Peyer's patch (tissue), 4 donors: ENCODE measurements around the gene CRAMP1.

Experiments
- POLR2A ChIP-seq, 2 donors: fragments of 450-650 bp; IDR thresholded peaks; one replicate each; pipeline ENCODE4 v1.5.1; 2017; ENCODE audit warnings: antibody characterized with exemption in 2 of 2, mild to moderate bottlenecking in 2 of 2, moderate library complexity in 2 of 2
- TF ChIP-seq, protein P1 (sequence below), 6 experiments: fragments of 450-650 bp in 4 of 6; fragments of 200-600 bp in 2 of 6; sonication (generic) in 1 of 6; IDR thresholded peaks; one replicate each; pipeline ENCODE4 v1.5.1; 2017 to 2019; ENCODE audit warnings: antibody characterized with exemption in 6 of 6, mild to moderate bottlenecking in 3 of 6, moderate library complexity in 1 of 6

DNA sequence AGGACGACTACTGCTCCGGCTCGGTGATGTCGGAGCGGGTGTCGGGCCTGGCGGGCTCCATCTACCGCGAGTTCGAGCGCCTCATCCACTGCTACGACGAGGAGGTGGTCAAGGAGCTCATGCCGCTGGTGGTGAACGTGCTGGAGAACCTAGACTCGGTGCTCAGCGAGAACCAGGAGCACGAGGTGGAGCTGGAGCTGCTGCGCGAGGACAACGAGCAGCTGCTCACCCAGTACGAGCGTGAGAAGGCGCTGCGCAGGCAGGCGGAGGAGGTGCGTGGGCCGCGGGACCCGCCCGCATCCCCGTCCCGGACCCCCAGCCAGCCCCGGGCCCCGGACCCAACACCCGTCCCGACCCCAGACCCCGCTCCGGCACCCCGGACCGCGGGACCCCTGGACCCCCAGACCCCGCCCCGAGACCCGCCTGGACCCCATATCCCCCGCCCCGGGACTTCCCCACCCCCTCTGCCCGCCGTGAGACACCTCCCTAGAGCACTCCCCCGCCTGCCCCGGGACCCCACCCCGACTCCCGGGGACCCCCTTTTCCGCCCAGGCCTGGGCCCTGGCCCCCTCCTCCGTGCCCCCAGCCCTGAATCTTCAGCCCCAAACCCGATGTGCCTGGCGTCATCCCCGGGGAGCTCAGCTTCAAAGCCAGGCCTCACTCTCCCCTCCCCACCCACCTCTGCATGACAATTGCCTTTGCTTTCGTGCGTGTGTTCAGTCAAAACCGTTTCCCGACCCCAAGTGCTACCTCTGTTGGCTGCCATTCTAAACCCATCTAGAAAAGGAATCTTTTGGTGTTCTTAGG lies 94.4 kb downstream of the CRAMP1 start:
- TF ChIP-seq, protein P1, sequence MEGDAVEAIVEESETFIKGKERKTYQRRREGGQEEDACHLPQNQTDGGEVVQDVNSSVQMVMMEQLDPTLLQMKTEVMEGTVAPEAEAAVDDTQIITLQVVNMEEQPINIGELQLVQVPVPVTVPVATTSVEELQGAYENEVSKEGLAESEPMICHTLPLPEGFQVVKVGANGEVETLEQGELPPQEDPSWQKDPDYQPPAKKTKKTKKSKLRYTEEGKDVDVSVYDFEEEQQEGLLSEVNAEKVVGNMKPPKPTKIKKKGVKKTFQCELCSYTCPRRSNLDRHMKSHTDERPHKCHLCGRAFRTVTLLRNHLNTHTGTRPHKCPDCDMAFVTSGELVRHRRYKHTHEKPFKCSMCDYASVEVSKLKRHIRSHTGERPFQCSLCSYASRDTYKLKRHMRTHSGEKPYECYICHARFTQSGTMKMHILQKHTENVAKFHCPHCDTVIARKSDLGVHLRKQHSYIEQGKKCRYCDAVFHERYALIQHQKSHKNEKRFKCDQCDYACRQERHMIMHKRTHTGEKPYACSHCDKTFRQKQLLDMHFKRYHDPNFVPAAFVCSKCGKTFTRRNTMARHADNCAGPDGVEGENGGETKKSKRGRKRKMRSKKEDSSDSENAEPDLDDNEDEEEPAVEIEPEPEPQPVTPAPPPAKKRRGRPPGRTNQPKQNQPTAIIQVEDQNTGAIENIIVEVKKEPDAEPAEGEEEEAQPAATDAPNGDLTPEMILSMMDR (IDR thresholded peaks at IDR 0.05), result no peak
- TF ChIP-seq POLR2A (IDR thresholded peaks at IDR 0.05), result no peak
